Dermis microvascular lymphatic vessel endothelial cell (primary cell): ENCODE measurements around the gene NTN1. TPM values are rescaled to one million over a fixed set of nuclear protein-coding genes. Genes with fewer than 3 reads are reported as not detected.
"Not testable (repeated sequence)": the region's sequence is repeated elsewhere in the genome, so short reads cannot be mapped to it uniquely, and the experiment has no call there.

Experiments used
- DNase-seq, 2 donors: peaks; one replicate each; pipeline versions ENCODE4 v3.0.0 to v3.0.0-alpha.2; 2010; ENCODE audit warnings: low read depth in 2 of 2
- total RNA-seq: library from RNA; depleted of rRNA; stranded (reverse); fragments of >200 nt; gene quantifications from 2 replicates; pipeline ENCODE4 v1.2.1, GENCODE V29; 2014

Gene NTN1
- total RNA-seq, 1 donor from 2014 or later: 1.0 TPM

DNA sequence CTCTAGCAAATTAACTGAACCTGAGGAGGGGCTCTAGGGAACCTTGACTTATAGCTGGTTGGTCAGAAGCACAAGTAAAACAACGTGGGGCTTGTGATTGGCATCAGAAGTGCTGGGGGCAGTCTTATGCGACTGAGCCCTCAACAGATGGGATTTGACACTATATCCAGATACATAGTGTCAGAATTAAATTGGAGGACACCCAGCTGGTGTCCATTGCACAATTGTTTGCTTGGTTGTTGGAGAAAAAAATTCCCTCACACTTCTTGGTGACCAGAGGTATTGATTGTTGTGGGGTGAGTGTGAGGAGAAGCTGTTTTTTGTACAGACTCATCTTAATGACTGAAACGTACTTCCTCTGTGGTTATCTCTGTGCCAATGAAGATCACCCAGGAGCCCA, 59.7 kb downstream of the NTN1 start:
- no peak for DNase-seq

DNA sequence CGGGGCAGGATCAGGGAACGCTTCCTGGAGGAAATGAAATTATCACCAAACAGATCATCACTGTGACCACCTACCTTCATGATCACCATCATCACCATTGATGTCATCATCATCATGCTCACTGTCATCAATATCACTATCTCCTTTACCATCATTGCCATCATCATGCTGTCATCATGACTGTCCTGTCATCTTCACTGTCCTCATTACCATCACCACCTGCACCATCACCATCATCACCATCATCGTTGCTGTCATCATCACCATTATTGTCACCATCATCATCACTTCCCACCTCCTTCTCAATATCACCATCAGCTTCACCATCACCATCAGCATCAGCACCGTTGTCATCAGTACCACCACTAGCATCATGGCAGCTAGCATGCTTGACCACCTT, 65.3 kb downstream of the NTN1 start:
- DNase-seq: no peak

- DNase-seq: no peak
Measured at GRCh38 chr17:9087921-9088320, 66.6 kb downstream of the NTN1 start.

- DNase-seq: no peak
Measured at GRCh38 chr17:9090641-9091096, 69.4 kb downstream of the NTN1 start.

GRCh38 chr17:9094193-9094592, 72.9 kb downstream of the NTN1 start:
- DNase-seq: no peak

GRCh38 chr17:9095390-9095789, 74.1 kb downstream of the NTN1 start:
- no peak for DNase-seq

- no peak for DNase-seq
Measured at GRCh38 chr17:9098242-9098825, 77.0 kb downstream of the NTN1 start.

GRCh38 chr17:9101356-9101755, 80.0 kb downstream of the NTN1 start:
- DNase-seq: no peak

DNA sequence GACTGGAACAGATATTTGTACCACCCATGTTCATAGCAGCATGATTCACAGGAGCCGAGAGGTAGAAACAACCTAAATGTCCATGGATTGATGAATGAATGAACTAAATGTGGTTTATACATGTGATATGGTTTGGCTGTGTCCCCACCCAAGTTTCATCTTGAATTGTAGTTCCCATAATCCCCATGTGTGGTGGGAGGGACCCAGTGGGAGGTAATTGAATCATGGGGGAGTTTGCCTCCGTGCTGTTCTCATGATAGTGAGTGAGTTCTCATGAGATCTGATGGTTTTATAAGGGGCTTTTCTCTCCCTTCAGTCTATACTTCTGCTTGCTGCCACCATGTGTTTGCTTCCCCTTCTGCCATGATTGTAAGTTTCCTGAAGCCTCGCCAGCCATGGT, 81.9 kb downstream of the NTN1 start:
- not testable (repeated sequence) for DNase-seq

DNA sequence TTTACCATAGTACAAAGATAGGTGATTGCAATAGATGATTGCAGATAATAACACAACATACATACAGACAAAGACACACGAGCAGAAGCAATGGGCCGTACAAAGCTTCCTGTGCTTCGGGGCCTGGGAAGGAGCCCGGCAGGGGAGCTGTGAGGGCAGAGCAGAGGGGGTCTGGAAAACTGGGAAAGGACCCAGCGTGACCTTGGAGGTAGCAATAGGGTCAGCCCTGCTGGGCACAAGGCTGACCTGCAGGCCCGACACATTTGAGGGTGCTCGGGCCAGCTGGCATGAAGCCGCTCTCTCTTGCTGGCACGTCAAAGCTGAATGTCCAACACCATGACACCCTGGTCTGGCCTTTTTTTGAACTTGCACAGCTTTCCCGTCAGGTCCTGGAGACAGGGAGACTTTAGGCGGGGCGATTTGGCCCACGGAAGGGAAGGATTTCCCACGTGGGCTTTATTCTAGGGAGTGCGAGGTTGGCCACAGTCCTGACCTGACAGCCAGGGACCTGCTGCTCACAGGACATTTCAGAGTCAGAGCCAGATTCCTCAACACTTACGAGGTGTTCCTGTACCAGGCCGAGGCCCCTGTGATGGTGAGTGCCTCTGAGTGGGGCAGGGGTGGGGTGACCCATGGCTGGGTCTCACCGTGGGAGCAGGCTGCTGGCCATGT, 83.2 kb downstream of the NTN1 start:
- DNase-seq: no peak

GRCh38 chr17:9105068-9105868, 84.0 kb downstream of the NTN1 start:
- DNase-seq: no peak

DNA sequence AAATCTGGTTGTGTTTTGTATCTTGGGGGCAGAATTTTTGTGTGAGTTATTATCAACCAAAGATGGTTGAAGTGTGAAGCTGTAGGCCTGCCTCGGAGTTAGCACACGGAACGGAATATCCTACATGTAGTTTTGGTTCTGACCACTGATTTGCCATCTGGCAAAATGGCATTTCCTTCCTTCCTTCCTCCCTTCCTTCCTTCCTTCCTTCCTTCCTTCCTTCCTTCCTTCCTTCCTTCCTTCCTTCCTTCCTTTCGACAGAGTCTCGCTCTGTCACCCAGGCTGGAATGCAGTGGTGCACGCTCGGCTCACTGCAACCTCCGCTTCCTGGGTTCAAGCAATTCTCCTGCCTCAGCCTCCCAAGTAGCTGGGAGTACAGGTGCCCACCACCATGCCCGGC, 85.0 kb downstream of the NTN1 start:
- DNase-seq: not testable (repeated sequence)

GRCh38 chr17:9107527-9107926, 86.2 kb downstream of the NTN1 start:
- DNase-seq: no peak

GRCh38 chr17:9108146-9108545, 86.8 kb downstream of the NTN1 start:
- no peak for DNase-seq

- DNase-seq: no peak
Measured at GRCh38 chr17:9109933-9110332, 88.6 kb downstream of the NTN1 start.

GRCh38 chr17:9110501-9110900, 89.2 kb downstream of the NTN1 start:
- DNase-seq: no peak

GRCh38 chr17:9115214-9116191, 94.2 kb downstream of the NTN1 start:
- DNase-seq: peak in 1 of 2 donors; percentile 11

DNA sequence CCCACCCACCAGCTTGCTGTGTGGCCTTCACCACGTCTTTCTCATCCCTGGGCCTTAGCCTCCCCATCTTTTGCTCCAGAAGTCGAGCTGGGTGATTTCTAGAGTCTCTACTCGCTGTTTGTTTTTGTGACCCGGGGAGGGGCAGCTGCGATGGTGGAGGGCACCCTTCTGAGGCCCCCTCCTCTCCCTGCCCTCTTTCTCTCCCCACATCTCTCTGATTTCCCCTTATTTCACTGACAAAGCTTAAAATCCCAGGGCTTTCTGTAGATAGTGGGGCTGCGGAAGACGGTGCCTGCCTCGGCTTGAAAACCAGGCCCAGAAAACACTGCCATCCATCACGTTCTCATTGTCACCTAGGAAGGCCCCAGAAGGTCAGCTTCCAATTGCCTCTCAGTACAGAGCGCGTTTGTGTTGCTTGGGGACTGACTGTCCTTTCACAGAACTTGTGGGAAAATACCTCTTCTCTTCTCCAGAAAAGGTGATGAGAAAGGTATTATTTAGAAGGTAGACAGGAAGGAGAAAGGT, 95.1 kb downstream of the NTN1 start:
- no peak for DNase-seq

DNA sequence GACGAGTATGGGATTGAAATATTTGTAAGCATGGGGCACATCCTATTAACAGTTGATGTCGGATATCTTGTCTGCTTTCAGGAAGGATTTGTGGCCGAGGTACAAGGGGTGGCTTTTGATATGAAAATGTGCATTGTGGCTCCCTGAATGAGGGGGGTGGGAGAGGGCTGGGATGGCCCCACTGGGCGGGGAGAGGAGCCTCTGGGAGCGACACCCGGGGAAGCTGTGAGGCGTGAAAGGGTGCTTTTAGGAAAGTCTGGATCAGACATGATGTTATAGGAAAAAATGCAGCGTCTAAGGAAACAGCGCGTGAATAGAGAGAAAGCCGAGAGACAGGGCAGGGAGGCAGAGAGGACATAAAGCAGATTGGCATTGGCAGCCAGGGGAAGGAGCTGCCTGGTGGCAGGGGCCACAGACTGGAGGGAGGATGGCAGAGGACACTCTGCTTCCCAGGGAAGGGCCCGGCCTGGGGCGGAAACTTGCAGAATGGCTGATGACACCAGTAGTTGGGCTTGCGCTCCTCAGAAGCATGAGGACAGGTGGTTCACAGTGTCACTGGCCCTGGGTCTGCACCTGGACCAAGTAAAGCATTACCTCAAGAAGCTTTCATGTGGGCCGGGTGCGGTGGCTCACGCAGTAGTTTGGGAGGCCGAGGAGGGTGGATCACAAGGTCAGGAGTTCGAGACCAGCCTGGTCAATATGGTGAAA, 95.7 kb downstream of the NTN1 start:
- no peak for DNase-seq

DNA sequence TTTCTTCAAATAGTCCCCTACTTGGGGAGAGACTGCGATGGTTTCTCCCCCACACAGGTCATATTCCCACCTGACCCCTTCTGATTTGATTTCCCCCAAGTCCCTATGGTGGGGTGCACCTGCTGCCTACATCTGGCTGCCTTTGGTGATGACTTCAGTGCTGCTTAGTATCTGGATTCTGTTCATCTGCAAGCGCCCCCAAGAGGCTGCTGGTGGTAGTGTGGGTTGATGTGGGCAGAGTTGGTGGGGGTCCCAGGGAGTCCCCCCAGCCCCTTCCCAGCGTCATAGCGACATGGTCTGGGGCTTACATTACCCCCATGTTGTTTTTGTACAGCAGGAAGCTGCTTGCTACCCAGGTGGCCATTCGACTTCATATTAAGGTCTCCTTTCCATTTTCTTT, 99.2 kb downstream of the NTN1 start:
- DNase-seq: no peak
